GF-D8 (cell line): Measurements from ENCODE around the gene CYGB.

ENCODE experiments used
- DNase-seq: peaks from one replicate; lab custom pipeline; 2025; lab: John Stamatoyannopoulos, UW

The CYGB gene

GRCh38 chr17:76550712-76551615 is 13.5 kb upstream of the CYGB start:
- DNase-seq, result peak; percentile 50

GRCh38 chr17:76549539-76549938 is 12.0 kb upstream of the CYGB start:
- DNase-seq, result no peak

- no peak for DNase-seq
Observed at GRCh38 chr17:76549215-76549518, 11.7 kb upstream of the CYGB start.

GRCh38 chr17:76548378-76549214 is 11.1 kb upstream of the CYGB start:
- no peak for DNase-seq

- DNase-seq, result no peak
Observed at GRCh38 chr17:76547642-76548202, 10.2 kb upstream of the CYGB start.

- DNase-seq, result no peak
Observed at GRCh38 chr17:76547183-76547641, 9.7 kb upstream of the CYGB start.

GRCh38 chr17:76546556-76547182 is 9.2 kb upstream of the CYGB start:
- no peak for DNase-seq

GRCh38 chr17:76545918-76546555 is 8.5 kb upstream of the CYGB start:
- DNase-seq, result no peak

- DNase-seq, result no peak
Observed at GRCh38 chr17:76544546-76545365, 7.2 kb upstream of the CYGB start.

GRCh38 chr17:76543826-76544545 is 6.5 kb upstream of the CYGB start:
- no peak for DNase-seq

- no peak for DNase-seq
Observed at GRCh38 chr17:76543482-76543825, 5.9 kb upstream of the CYGB start.

GRCh38 chr17:76542984-76543383 is 5.5 kb upstream of the CYGB start:
- no peak for DNase-seq

GRCh38 chr17:76542566-76542971 is 5.1 kb upstream of the CYGB start:
- no peak for DNase-seq

GRCh38 chr17:76541739-76542454 is 4.4 kb upstream of the CYGB start:
- DNase-seq, result no peak

GRCh38 chr17:76540381-76541300 is 3.1 kb upstream of the CYGB start:
- no peak for DNase-seq

- no peak for DNase-seq
Observed at GRCh38 chr17:76539631-76540271, 2.2 kb upstream of the CYGB start, which contains the start of gene PRCD. PRCD (plus strand) TSS chr17:76540044; CDS start chr17:76540142, 98 bp downstream.

GRCh38 chr17:76538941-76539570 is 1.5 kb upstream of the CYGB start:
- DNase-seq, result no peak
